Panc1 (cell line): Measurements from ENCODE around the gene ACTR3C. TPM values are rescaled to one million over a fixed set of nuclear protein-coding genes. Genes with fewer than 3 reads are reported as not detected.

Experiments used
- ATAC-seq: fragments of 200-7000 bp; cut with Tn5 transposase; 2 replicates; pipeline ENCODE4 v1.9.1; 2020; ENCODE audit warnings: mild to moderate bottlenecking, moderate library complexity
- BruUV-seq: library from RNA; stranded (reverse); fragments of 400-500 nt; replicated peaks from 2 replicates; lab custom pipeline; 2021; lab: Mats Ljungman, UMichigan
- CTCF ChIA-PET: fragments of 300-600 bp; sonication (Branson Sonifier 250); formaldehyde crosslinking; loops from one replicate; lab custom pipeline; 2022; ENCODE audit warnings: antibody characterized with exemption; lab: Charles Lee
- POLR2A ChIA-PET: fragments of 300-600 bp; sonication (Branson Sonifier 250); formaldehyde crosslinking; loops from one replicate; lab custom pipeline; 2022; ENCODE audit warnings: antibody characterized with exemption; lab: Charles Lee
- DNase-seq: peaks from one replicate; pipeline ENCODE4 v3.0.0-alpha.2; 2010; ENCODE audit warnings: low read depth, low spot score
- H3K27ac ChIP-seq: 2 replicates; pipeline ENCODE4 v1.5.1; 2011; ENCODE audit warnings: mild to moderate bottlenecking, low read length, inconsistent platforms
- H3K27me3 ChIP-seq: fragments of 200-500 bp; sonication (Bioruptor generic); 2 replicates; pipeline ENCODE4 v1.6.0; 2014; ENCODE audit warnings: low read length, inconsistent platforms; ENCODE audit not compliant: control insufficient read depth, insufficient read depth
- H3K36me3 ChIP-seq: fragments of 200-500 bp; sonication (Bioruptor generic); 2 replicates; pipeline ENCODE4 v1.5.1; 2014; ENCODE audit warnings: inconsistent platforms, mild to moderate bottlenecking, low read length, moderate library complexity; ENCODE audit not compliant: control insufficient read depth, insufficient read depth
- H3K4me1 ChIP-seq: 2 replicates; pipeline ENCODE4 v1.5.1; 2011; ENCODE audit warnings: inconsistent platforms, mild to moderate bottlenecking, low read length, moderate library complexity; ENCODE audit not compliant: control insufficient read depth, insufficient read depth
- H3K4me3 ChIP-seq, 2 experiments: 2 replicates each; pipeline ENCODE4 v1.5.1; 2011 to 2012; ENCODE audit warnings: low read depth in 2 of 2, low read length in 2 of 2, mild to moderate bottlenecking in 2 of 2, inconsistent platforms in 1 of 2, moderate library complexity in 1 of 2
- H3K9me3 ChIP-seq: fragments of 200-500 bp; sonication (Bioruptor generic); 2 replicates; pipeline ENCODE4 v1.5.1; 2014; ENCODE audit warnings: low read depth, mild to moderate bottlenecking, inconsistent platforms, low read length, moderate library complexity; ENCODE audit not compliant: control insufficient read depth, insufficient read depth
- CTCF ChIP-seq: fragments of 450-650 bp; IDR thresholded peaks from 2 replicates; pipeline ENCODE4 v1.5.1; 2017; ENCODE audit warnings: mild to moderate bottlenecking
- POLR2AphosphoS5 ChIP-seq: IDR thresholded peaks from 2 replicates; pipeline ENCODE4 v1.6.1; 2012; ENCODE audit warnings: mild to moderate bottlenecking, low read depth, low read length, moderate library complexity
- REST ChIP-seq, 2 experiments: IDR thresholded peaks; 2 replicates each; pipeline ENCODE4 v1.6.1; 2011 to 2012; ENCODE audit warnings: low read depth in 2 of 2, control low read depth in 1 of 2, low read length in 1 of 2, mild to moderate bottlenecking in 1 of 2, moderate library complexity in 1 of 2; ENCODE audit not compliant: insufficient read depth in 1 of 2
- SIN3A ChIP-seq: IDR thresholded peaks from 2 replicates; pipeline ENCODE4 v1.6.1; 2012; ENCODE audit warnings: low read depth, mild to moderate bottlenecking, low read length, moderate library complexity, borderline replicate concordance; ENCODE audit not compliant: insufficient read depth
- TCF7L2 ChIP-seq: IDR thresholded peaks from 2 replicates; pipeline ENCODE4 v1.6.1; 2011; ENCODE audit warnings: mild to moderate bottlenecking, low read depth, low read length, inconsistent platforms
- in situ Hi-C: cut with HindIII; loops from 2 replicates; pipeline ENCODE4 v1.10.0; 2016; ENCODE audit warnings: low sequenced_read_pairs, low pct_unique_long_range_greater_than_20kb
- intact Hi-C: fragments of 100-400 bp; cut with micrococcal nuclease; formaldehyde crosslinking; loops from one replicate; pipeline ENCODE4 v1.10.0; 2022; ENCODE audit not compliant: unreplicated experiment
- total RNA-seq: library from RNA; stranded (reverse); gene quantifications from one replicate; pipeline ENCODE4 v1.2.1, GENCODE V29; 2021; ENCODE audit not compliant: unreplicated experiment

Gene ACTR3C
- total RNA-seq, 1 experiment from 2014 or later, result 6.5 TPM

- in situ Hi-C loops, result no loop called here
- BruUV-seq, result no TSS peak
- ChIA-PET POLR2A (no interaction called here), CTCF (no interaction called here)
- Histone ChIP-seq H3K36me3 (no peaks in the 10 kb centered on the region), H3K27me3 (no peaks in the 10 kb centered on the region), H3K4me3 (no peak overlapping the region), H3K9me3 (no peaks in the 10 kb centered on the region), H3K4me1 (peaks cover 3% of the 10 kb centered on the region; the same call in 1 of the 2 replicates), H3K27ac (no peak overlapping the region)
- intact Hi-C loops, result no loop called here
- ATAC-seq, result 0 out of 2 replicates have a peak, but pooled peaks have one; percentile 9
- TF ChIP-seq REST (IDR thresholded peaks at IDR 0.05; ENCODE audit: insufficient read depth in 1 of 2, low read depth in 2 of 2, low read length in 1 of 2) (no peak), TCF7L2 (no peak), POLR2AphosphoS5 (no peak), SIN3A (no peak), CTCF (no peak)
- no peak for DNase-seq
These were observed 14.3 kb upstream of the ACTR3C start for GRCh38 chr7:150337659-150338081.

GRCh38 chr7:150337179-150337578 is 13.8 kb upstream of the ACTR3C start:
- H3K27ac ChIP-seq, result no peak overlapping the region
- intact Hi-C loops, result no loop called here
- no peak for DNase-seq
- no peaks in the 10 kb centered on the region for H3K36me3 ChIP-seq
- ATAC-seq, result no peak
- ChIA-PET POLR2A (no interaction called here), CTCF (no interaction called here)
- H3K9me3 ChIP-seq, result no peaks in the 10 kb centered on the region
- no peak overlapping the region for H3K4me3 ChIP-seq
- BruUV-seq, result no TSS peak
- no peak for TF ChIP-seq SIN3A
- no peak for TF ChIP-seq CTCF
- no peak for TF ChIP-seq REST (IDR thresholded peaks at IDR 0.05; ENCODE audit: insufficient read depth in 1 of 2, low read depth in 2 of 2, low read length in 1 of 2)
- TF ChIP-seq TCF7L2, result no peak
- TF ChIP-seq POLR2AphosphoS5, result no peak
- in situ Hi-C loops, result no loop called here
- H3K27me3 ChIP-seq, result no peaks in the 10 kb centered on the region
- H3K4me1 ChIP-seq, result peaks cover 3% of the 10 kb centered on the region; the same call in 1 of the 2 replicates
